ENCODE results near the gene DNAAF9. TPM values are rescaled to one million over a fixed set of nuclear protein-coding genes. Genes with fewer than 3 reads are reported as not detected.
A peak's percentile ranks its signal among the peaks of the same experiment; 100 is the strongest.

DNAAF9 gene
- total RNA-seq, 2 donors from 2014 or later: 1.2 to 4.0 TPM

DNA sequence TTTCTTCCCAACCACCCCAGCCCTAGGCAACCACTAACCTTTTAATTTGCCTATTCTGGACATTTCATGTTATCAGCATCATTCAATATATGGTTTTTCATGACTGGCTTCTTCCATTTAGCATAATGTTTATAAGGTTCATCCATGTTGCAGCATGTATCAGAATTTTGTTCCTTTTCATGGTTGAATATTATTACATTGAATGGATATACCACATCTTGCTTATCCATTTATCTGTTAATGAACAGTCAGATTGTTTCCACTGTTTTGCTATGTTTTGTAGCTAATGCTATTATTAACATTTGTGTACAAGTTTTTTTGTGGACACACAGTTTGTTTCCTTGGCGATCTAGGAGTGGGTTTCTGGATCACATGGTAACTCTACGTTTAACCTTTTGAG is 3.0 kb upstream of the DNAAF9 start:
- TF ChIP-seq, protein P1, sequence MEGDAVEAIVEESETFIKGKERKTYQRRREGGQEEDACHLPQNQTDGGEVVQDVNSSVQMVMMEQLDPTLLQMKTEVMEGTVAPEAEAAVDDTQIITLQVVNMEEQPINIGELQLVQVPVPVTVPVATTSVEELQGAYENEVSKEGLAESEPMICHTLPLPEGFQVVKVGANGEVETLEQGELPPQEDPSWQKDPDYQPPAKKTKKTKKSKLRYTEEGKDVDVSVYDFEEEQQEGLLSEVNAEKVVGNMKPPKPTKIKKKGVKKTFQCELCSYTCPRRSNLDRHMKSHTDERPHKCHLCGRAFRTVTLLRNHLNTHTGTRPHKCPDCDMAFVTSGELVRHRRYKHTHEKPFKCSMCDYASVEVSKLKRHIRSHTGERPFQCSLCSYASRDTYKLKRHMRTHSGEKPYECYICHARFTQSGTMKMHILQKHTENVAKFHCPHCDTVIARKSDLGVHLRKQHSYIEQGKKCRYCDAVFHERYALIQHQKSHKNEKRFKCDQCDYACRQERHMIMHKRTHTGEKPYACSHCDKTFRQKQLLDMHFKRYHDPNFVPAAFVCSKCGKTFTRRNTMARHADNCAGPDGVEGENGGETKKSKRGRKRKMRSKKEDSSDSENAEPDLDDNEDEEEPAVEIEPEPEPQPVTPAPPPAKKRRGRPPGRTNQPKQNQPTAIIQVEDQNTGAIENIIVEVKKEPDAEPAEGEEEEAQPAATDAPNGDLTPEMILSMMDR (IDR thresholded peaks at IDR 0.05): no peak
- no peak overlapping the region for H3K4me3 ChIP-seq
- peaks cover 17% of the 10 kb centered on the region for H3K27me3 ChIP-seq
- no peak for DNase-seq
- H3K4me1 ChIP-seq: peaks cover 4% of the 10 kb centered on the region
- no peaks in the 10 kb centered on the region for H3K36me3 ChIP-seq
- H3K9ac ChIP-seq (ENCODE audit: low read depth in 2 of 2, low read length in 2 of 2): no peak overlapping the region
- no peak overlapping the region for H3K27ac ChIP-seq
- intact Hi-C loops (cut with DNase I): no loop called here
- no peaks in the 10 kb centered on the region for H3K9me3 ChIP-seq

DNA sequence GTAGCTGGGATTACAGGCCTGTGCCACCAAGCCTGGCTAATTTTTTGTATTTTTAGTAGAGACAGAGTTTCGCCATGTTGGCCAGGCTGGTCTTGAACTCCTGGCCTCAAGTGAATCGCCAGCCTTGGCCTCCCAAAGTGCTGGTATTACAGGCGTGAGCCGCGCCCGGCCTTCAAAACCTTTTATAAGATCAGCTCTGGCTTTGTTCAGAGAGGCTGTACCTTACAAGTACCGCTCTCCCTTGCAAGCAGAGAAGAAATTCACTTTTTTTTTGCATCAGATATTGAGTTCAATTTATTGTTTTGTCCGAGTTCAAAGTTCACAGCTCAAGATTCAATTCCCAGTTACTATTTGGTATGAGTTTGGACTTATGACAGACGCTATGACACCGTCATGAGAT is 1.9 kb upstream of the DNAAF9 start:
- Histone ChIP-seq H3K4me1 (peaks cover 4% of the 10 kb centered on the region), H3K36me3 (no peaks in the 10 kb centered on the region), H3K9ac (ENCODE audit: low read depth in 2 of 2, low read length in 2 of 2) (no peak overlapping the region), H3K9me3 (no peaks in the 10 kb centered on the region), H3K4me3 (no peak overlapping the region), H3K27me3 (peaks cover 17% of the 10 kb centered on the region), H3K27ac (no peak overlapping the region)
- intact Hi-C loops (cut with DNase I): no loop called here
- no peak for DNase-seq
- TF ChIP-seq, protein P1 (IDR thresholded peaks at IDR 0.05): no peak

DNA sequence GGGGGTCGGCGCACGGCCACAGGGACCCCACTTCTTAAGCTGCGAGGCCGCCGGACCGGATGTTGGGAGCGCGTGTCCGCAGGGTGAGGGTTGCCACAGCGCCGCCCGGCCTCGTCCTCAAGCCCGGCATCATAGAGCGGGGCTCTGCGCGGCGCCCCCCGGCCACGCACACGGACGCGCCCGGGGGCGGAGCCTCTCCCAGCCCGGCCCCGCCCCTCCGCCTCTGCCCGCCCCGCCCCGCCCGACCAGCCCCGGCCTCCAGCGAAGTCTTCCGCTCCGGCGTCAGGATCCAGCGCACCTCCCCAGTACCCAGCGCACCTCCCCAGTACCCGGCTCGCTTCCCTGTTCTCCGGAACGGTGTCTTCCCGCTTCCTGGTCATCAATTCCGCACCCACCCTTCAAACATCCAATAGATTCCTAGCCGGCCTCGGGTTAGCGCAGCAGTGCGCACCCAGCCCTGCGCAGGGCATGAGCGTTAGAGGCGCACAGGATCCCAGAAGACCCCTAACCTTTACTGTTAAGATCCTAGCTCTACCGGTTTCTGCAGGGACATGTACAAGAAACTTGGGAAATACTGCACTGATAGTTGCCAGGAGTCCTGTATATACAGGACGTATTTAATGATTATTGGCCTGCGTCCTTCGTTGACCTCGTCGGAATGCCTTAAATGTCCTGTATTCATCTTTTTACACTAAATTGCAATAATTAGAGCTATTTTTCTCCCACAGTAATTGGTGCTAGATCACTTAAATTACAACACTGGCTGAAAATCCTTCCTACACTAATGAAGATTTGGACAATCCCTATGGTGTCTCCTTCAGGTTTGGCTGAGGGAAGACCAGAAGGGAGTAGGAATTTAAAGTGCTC is 535 bp upstream of the DNAAF9 start:
- Histone ChIP-seq H3K27me3 (peaks cover 17% of the 10 kb centered on the region), H3K9ac (ENCODE audit: low read depth in 2 of 2, low read length in 2 of 2) (peak overlapping the region; percentile 48 to 73), H3K9me3 (no peaks in the 10 kb centered on the region), H3K27ac (peak overlapping the region; percentile 83), H3K4me1 (peaks cover 4% of the 10 kb centered on the region), H3K36me3 (no peaks in the 10 kb centered on the region), H3K4me3 (peak overlapping the region; percentile 53)
- intact Hi-C loops (cut with DNase I): no loop called here
- TF ChIP-seq, protein P1 (IDR thresholded peaks at IDR 0.05): no peak
- DNase-seq: peak; percentile 67

DNA sequence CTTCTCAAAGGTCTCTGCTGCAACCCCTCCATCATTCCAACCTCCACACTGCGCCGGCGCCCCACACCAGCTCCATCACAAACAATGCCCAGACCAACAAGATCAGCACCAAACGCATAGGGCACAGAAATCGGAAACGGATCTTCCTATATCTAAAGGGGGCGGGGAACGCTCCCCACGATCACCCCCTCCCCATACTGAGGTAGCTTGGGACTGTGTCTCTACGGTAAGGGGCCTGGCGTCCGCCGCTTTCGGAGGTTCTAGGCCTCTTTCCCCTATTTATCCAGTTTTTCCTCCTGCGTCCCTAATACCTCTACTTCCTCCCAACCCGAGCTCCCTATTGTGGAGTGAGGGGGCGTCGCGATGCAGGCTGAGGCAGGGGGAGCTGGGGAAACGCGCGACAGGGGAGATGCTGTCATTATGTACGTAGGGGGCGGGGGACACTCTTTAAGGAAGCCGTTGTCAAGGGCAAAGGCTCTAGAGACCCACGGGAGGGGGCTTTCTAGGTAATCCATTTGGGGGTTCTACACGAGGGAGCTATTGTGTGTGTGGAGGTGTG is 909 bp downstream of the DNAAF9 start:
- no peaks in the 10 kb centered on the region for H3K36me3 ChIP-seq
- intact Hi-C loops (cut with DNase I): no loop called here
- H3K27ac ChIP-seq: peak overlapping the region; percentile 67
- TF ChIP-seq, protein P1 (IDR thresholded peaks at IDR 0.05): no peak
- no peaks in the 10 kb centered on the region for H3K9me3 ChIP-seq
- H3K9ac ChIP-seq (ENCODE audit: low read depth in 2 of 2, low read length in 2 of 2): peak overlapping the region; percentile 65 to 75
- H3K27me3 ChIP-seq: peaks cover 17% of the 10 kb centered on the region
- peak overlapping the region; percentile 53 for H3K4me3 ChIP-seq
- peaks cover 4% of the 10 kb centered on the region for H3K4me1 ChIP-seq
- DNase-seq: no peak

DNA sequence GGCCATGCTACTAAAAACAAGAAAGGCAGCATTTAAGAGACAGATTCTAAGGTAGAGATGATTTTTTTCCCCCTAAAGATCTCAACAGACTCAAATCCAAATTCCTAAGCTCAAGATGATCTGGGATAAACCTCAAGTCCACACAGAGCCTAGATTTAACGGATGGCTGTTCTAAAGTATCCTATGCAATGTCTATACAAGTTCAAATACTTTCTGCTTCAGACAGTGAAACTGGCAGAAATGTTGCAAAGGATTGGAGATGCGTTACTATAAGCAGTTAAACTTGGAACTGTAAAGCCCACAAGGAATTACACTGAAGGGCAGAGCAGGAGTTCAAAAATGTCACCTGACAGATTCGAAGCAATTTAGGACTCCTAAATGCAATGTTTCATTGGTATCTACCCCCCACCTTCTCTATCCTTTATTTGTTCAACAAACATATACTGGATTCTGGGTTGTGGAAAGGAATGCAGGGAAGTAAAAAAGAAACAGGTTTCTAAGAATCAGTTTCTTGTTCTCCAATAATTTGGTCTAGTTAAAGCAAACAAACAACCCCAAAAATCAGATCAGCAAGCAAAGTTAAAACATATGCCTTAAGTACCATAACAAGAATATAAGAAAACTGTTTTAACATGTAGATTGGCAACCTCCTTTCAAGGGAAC is 1.6 kb downstream of the DNAAF9 start:
- Histone ChIP-seq H3K27me3 (peaks cover 17% of the 10 kb centered on the region), H3K9ac (ENCODE audit: low read depth in 2 of 2, low read length in 2 of 2) (peak overlapping the region in 1 of 2 donors; percentile 65), H3K36me3 (no peaks in the 10 kb centered on the region), H3K27ac (peak overlapping the region; percentile 67), H3K4me1 (peaks cover 4% of the 10 kb centered on the region), H3K4me3 (peak overlapping the region; percentile 53), H3K9me3 (no peaks in the 10 kb centered on the region)
- no peak for DNase-seq
- intact Hi-C loops (cut with DNase I): no loop called here
- TF ChIP-seq, protein P1 (IDR thresholded peaks at IDR 0.05): no peak
